NB4 (cell line): ENCODE data around the gene FAM98A.

Experiments used
- CTCF ChIP-seq: IDR thresholded peaks from one replicate; pipeline ENCODE4 v1.5.1; 2012; ENCODE audit warnings: low read depth, low read length
- POLR2A ChIP-seq: IDR thresholded peaks from 2 replicates; pipeline ENCODE4 v1.6.1; 2011; ENCODE audit warnings: mild to moderate bottlenecking; ENCODE audit not compliant: insufficient read length; ENCODE audit errors: extremely low read depth

- TF ChIP-seq CTCF: no peak
- no peak for TF ChIP-seq POLR2A
Observed at GRCh38 chr2:33586766-33587165, 12.3 kb downstream of the FAM98A start.
